NCI-H345 (cell line): ENCODE measurements around the gene AEN.

Experiments used
- DNase-seq: peaks from one replicate; lab custom pipeline; 2025; lab: John Stamatoyannopoulos, UW

Gene AEN

DNA sequence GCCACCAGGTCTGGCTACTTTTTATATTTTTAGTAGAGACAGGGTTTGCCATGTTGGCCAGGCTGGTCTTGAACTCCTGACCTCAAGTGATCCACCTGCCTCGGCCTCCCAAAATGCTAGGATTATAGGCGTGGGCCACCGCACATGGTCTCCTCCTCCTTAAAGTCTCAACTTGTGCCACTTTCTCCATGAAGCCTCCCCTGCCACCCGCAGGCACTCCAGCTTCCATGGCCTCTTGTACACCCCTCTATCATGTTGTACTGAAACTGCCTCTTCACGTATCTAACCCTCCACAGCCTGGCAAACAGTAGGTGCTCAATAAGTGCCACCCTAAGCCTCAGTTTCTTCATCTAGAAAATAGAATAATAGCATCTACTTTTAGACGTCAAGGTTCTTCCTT is 57.6 kb downstream of the AEN start:
- no peak for DNase-seq

DNA sequence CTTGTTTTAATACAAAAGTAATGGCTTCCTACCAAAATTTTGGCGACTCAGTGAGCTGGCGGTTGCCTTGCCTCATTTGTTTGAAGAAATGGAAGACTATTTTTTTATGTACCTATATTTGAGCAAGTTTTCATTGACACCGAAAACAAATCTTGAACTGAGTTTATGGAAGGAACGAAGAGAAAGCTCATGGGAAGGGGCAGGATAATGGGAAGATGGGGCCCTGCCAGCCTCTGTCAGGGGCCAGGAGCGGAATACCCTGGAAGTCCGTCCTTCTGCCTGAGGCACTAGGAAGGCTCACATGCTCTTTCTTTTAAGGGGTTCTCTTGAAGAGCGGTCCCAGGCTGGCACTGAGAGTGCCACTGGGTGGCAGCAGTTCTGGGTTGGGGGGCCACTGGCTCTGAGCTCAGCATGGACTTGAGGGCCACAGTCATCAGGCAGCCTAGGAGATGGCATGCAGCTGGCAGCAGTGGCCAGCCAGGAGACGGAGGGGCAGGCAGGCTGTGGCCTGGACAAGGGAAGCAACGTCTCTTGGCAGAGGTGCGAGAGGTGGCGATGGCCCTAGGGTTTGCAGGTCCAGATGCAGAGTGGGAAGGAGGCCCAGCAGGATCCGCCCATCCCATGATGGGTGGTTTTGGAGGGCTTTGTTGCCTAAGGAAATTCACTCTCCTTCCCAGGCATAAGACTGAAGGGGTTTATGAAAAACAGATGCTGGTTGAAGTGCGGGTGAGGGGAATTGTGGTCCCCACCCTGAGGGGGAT is 59.3 kb downstream of the AEN start:
- DNase-seq: no peak

DNA sequence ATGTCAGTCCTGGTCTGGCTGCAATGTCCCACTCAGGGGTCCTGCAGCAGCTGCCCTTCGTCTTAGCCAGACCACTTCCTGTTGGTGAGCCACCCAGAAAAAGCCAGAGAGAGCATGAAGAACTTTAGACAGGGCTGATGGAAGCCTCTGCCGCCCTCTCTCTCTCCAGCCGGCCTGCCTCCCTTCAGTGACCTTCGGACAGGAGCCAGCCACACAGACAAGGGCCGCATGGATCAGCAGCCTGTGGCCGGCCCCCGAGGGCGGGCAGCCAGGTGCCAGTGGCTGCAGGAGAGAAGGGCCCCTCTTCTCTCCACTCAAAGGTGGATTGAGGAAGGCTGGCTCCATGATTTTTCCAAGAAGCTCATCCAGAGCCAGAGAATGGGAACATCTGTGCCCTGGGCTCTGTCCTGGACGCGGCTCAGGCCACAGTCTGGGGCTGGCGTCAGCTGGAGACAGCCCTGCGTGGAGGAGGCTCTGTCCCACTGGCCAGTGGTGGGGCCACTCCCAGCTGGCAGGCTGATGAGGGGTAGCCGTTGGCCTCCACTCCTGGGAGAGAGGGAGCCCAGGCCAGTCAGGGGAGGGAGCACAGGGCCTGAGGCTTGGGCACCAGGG is 60.6 kb downstream of the AEN start:
- no peak for DNase-seq
